ENCODE measurements around the gene DLX6. TPM values are rescaled to one million over a fixed set of nuclear protein-coding genes. Genes with fewer than 3 reads are reported as not detected.

The DLX6 gene
- total and polyA plus RNA-seq, 2 experiments from 2014 or later = not detected

- H3K27ac ChIP-seq (ENCODE audit: low read depth) = no peak overlapping the region
- no peak overlapping the region for H3K27ac Mint-ChIP-seq
- H4K20me1 ChIP-seq (replicated peaks; ENCODE audit: insufficient read depth) = peaks cover 50% of the 10 kb centered on the region
- no peaks in the 10 kb centered on the region for H3K36me3 Mint-ChIP-seq (ENCODE audit: low read depth)
- ATAC-seq (no peak), DNase-seq (ENCODE audit: low spot score) (no peak)
- H3K36me3 ChIP-seq (ENCODE audit: insufficient read depth) = no peaks in the 10 kb centered on the region
- peaks cover 11% of the 10 kb centered on the region; the same call in 2 of the 3 replicates for H3K9me3 Mint-ChIP-seq
- H3K4me3 Mint-ChIP-seq = peak overlapping the region; percentile 46; the same call in 1 of the 3 replicates
- H3K27me3 ChIP-seq (ENCODE audit: insufficient read depth) = peaks cover 100% of the 10 kb centered on the region
- H3K4me2 ChIP-seq = peak overlapping the region; percentile 61
- H2AFZ ChIP-seq = no peak overlapping the region
- TF ChIP-seq NANOG (IDR thresholded peaks at IDR 0.05; ENCODE audit: borderline replicate concordance) = no peak
- TF ChIP-seq STAT1 (IDR thresholded peaks at IDR 0.05; ENCODE audit: unreplicated experiment) = no peak
- TF ChIP-seq EZH2 (IDR thresholded peaks at IDR 0.05; ENCODE audit: low read depth, unreplicated experiment) = peak; percentile 84
- no peak for TF ChIP-seq EZH2phosphoT487 (IDR thresholded peaks at IDR 0.05; ENCODE audit: unreplicated experiment)
- TF ChIP-seq JUNB (IDR thresholded peaks at IDR 0.05; ENCODE audit: unreplicated experiment) = no peak
- H3K4me1 ChIP-seq (ENCODE audit: insufficient read depth) = peaks cover 76% of the 10 kb centered on the region
- H3K4me1 Mint-ChIP-seq = peaks cover 69% of the 10 kb centered on the region
- H3K27me3 Mint-ChIP-seq (ENCODE audit: insufficient read depth, low read depth, poor library complexity) = peaks cover 100% of the 10 kb centered on the region
- H3K4me3 ChIP-seq = peak overlapping the region; percentile 22; the same call in 1 of the 2 replicates
- peaks cover 41% of the 10 kb centered on the region for H3F3A ChIP-seq (replicated peaks; ENCODE audit: low read depth)
- H3K9me2 ChIP-seq (ENCODE audit: insufficient read depth) = no peaks in the 10 kb centered on the region
- H3K79me2 ChIP-seq (replicated peaks; ENCODE audit: insufficient read depth) = no peaks in the 10 kb centered on the region
Observed at GRCh38 chr7:96996958-96997511, 8.3 kb upstream of the DLX6 start.

- H3K27ac ChIP-seq (ENCODE audit: low read depth) = no peak overlapping the region
- peaks cover 46% of the 10 kb centered on the region for H3F3A ChIP-seq (replicated peaks; ENCODE audit: low read depth)
- Mint-ChIP-seq H3K4me3 (no peak overlapping the region; the same call in 2 of the 3 replicates), H3K4me1 (peaks cover 69% of the 10 kb centered on the region), H3K9me3 (peaks cover 11% of the 10 kb centered on the region; the same call in 2 of the 3 replicates), H3K36me3 (ENCODE audit: low read depth) (no peaks in the 10 kb centered on the region), H3K27ac (no peak overlapping the region), H3K27me3 (ENCODE audit: insufficient read depth, low read depth, poor library complexity) (peaks cover 100% of the 10 kb centered on the region)
- peaks cover 76% of the 10 kb centered on the region for H3K4me1 ChIP-seq (ENCODE audit: insufficient read depth)
- no peaks in the 10 kb centered on the region for H3K79me2 ChIP-seq (replicated peaks; ENCODE audit: insufficient read depth)
- no peaks in the 10 kb centered on the region for H3K36me3 ChIP-seq (ENCODE audit: insufficient read depth)
- no peaks in the 10 kb centered on the region for H3K9me2 ChIP-seq (ENCODE audit: insufficient read depth)
- peaks cover 100% of the 10 kb centered on the region for H3K27me3 ChIP-seq (ENCODE audit: insufficient read depth)
- no peak overlapping the region for H3K4me3 ChIP-seq
- DNase-seq (ENCODE audit: low spot score) (no peak), ATAC-seq (no peak)
- no peak for TF ChIP-seq NANOG (IDR thresholded peaks at IDR 0.05; ENCODE audit: borderline replicate concordance)
- no peak for TF ChIP-seq ETS1 (IDR thresholded peaks at IDR 0.05)
- TF ChIP-seq EZH2phosphoT487 (IDR thresholded peaks at IDR 0.05; ENCODE audit: unreplicated experiment) = no peak
- peak; percentile 82 for TF ChIP-seq EZH2 (IDR thresholded peaks at IDR 0.05; ENCODE audit: low read depth, unreplicated experiment)
- peaks cover 50% of the 10 kb centered on the region for H4K20me1 ChIP-seq (replicated peaks; ENCODE audit: insufficient read depth)
- no peak overlapping the region for H3K4me2 ChIP-seq
- no peak overlapping the region for H2AFZ ChIP-seq
Observed at GRCh38 chr7:96997512-96998032, 7.8 kb upstream of the DLX6 start.

GRCh38 chr7:96998333-96998732 lies 7.0 kb upstream of the DLX6 start:
- H3K79me2 ChIP-seq (replicated peaks; ENCODE audit: insufficient read depth) = no peaks in the 10 kb centered on the region
- H3F3A ChIP-seq (replicated peaks; ENCODE audit: low read depth) = peaks cover 52% of the 10 kb centered on the region
- Mint-ChIP-seq H3K27me3 (ENCODE audit: insufficient read depth, low read depth, poor library complexity) (peaks cover 100% of the 10 kb centered on the region), H3K4me1 (peaks cover 68% of the 10 kb centered on the region), H3K4me3 (no peak overlapping the region), H3K27ac (no peak overlapping the region), H3K9me3 (peaks cover 8% of the 10 kb centered on the region; the same call in 2 of the 3 replicates), H3K36me3 (ENCODE audit: low read depth) (no peaks in the 10 kb centered on the region)
- peak overlapping the region; percentile 41; the same call in 1 of the 2 replicates for H3K4me3 ChIP-seq
- DNase-seq (ENCODE audit: low spot score) (no peak), ATAC-seq (no peak)
- no peaks in the 10 kb centered on the region for H3K9me2 ChIP-seq (ENCODE audit: insufficient read depth)
- H3K4me2 ChIP-seq = peak overlapping the region; percentile 73
- H3K36me3 ChIP-seq (ENCODE audit: insufficient read depth) = no peaks in the 10 kb centered on the region
- peaks cover 100% of the 10 kb centered on the region for H3K27me3 ChIP-seq (ENCODE audit: insufficient read depth)
- H3K27ac ChIP-seq (ENCODE audit: low read depth) = no peak overlapping the region
- H3K4me1 ChIP-seq (ENCODE audit: insufficient read depth) = peaks cover 80% of the 10 kb centered on the region
- H2AFZ ChIP-seq = no peak overlapping the region
- H4K20me1 ChIP-seq (replicated peaks; ENCODE audit: insufficient read depth) = peaks cover 50% of the 10 kb centered on the region
- TF ChIP-seq REST (IDR thresholded peaks at IDR 0.05; ENCODE audit: unreplicated experiment) = no peak
- no peak for TF ChIP-seq EZH2phosphoT487 (IDR thresholded peaks at IDR 0.05; ENCODE audit: unreplicated experiment)
- no peak for TF ChIP-seq CREB1 (CRISPR knock-in tag; IDR thresholded peaks at IDR 0.05; ENCODE audit: low read depth)
- no peak for TF ChIP-seq EZH2 (IDR thresholded peaks at IDR 0.05; ENCODE audit: low read depth, unreplicated experiment)
- TF ChIP-seq NANOG (IDR thresholded peaks at IDR 0.05; ENCODE audit: borderline replicate concordance) = no peak
- TF ChIP-seq ZNF331 (CRISPR knock-in tag; IDR thresholded peaks at IDR 0.05; ENCODE audit: low read depth) = no peak
- TF ChIP-seq ETS1 (IDR thresholded peaks at IDR 0.05) = no peak
- no peak for TF ChIP-seq POLR2AphosphoS5 (IDR thresholded peaks at IDR 0.05; ENCODE audit: low read depth)

All from GM23338 (cell line).